ENCODE results near the gene ATP1B1. TPM values are rescaled to one million over a fixed set of nuclear protein-coding genes. Genes with fewer than 3 reads are reported as not detected.

ATP1B1 gene
- total and polyA plus RNA-seq, 2 of the 13 experiments (the other 11 are each of a cell fraction or from before 2014, with no cell fraction given) = 134 to 135 TPM

GRCh38 chr1:169102567-169102966 is 3.9 kb upstream of the ATP1B1 start (continued):
- TF ChIP-seq ZNF557 (CRISPR knock-in tag; IDR thresholded peaks at IDR 0.05) (0 out of 2 replicates have a peak, but pooled peaks have one; percentile 43), TEAD3 (CRISPR knock-in tag; optimal IDR thresholded peaks at IDR 0.05; ENCODE audit: borderline replicate concordance) (peak; percentile 94), HOXA3 (CRISPR knock-in tag; IDR thresholded peaks at IDR 0.05) (peak; percentile 55; the same call in 1 of the 2 replicates), ZNF17 (CRISPR knock-in tag; IDR thresholded peaks at IDR 0.05) (no peak), ZNF687 (CRISPR knock-in tag; IDR thresholded peaks at IDR 0.05) (peak; percentile 62), SALL2 (CRISPR knock-in tag; IDR thresholded peaks at IDR 0.05) (no peak), ZNF251 (CRISPR knock-in tag; IDR thresholded peaks at IDR 0.05) (no peak), ZNF574 (CRISPR knock-in tag; IDR thresholded peaks at IDR 0.05) (peak; percentile 21; the same call in 1 of the 2 replicates), ATF7 (IDR thresholded peaks at IDR 0.05) (no peak), ATF7 (CRISPR knock-in tag; IDR thresholded peaks at IDR 0.05) (no peak), POLR2AphosphoS5 (IDR thresholded peaks at IDR 0.05; ENCODE audit: low read depth, low read length) (no peak), MED1 (CRISPR knock-in tag; IDR thresholded peaks at IDR 0.05) (peak; percentile 56; the same call in 1 of the 2 replicates), NKX3-1 (CRISPR knock-in tag; IDR thresholded peaks at IDR 0.05) (no peak), ZNF841 (CRISPR knock-in tag; IDR thresholded peaks at IDR 0.05; ENCODE audit: borderline replicate concordance) (no peak), ZNF350 (CRISPR knock-in tag; IDR thresholded peaks at IDR 0.05; ENCODE audit: borderline replicate concordance, low read depth) (0 out of 2 replicates have a peak, but pooled peaks have one; percentile 16), RCOR2 (CRISPR knock-in tag; IDR thresholded peaks at IDR 0.05) (no peak), ELF4 (CRISPR knock-in tag; IDR thresholded peaks at IDR 0.05; ENCODE audit: borderline replicate concordance) (no peak), PAX8 (CRISPR knock-in tag; IDR thresholded peaks at IDR 0.05; ENCODE audit: borderline replicate concordance) (no peak), IRF2 (CRISPR knock-in tag; IDR thresholded peaks at IDR 0.05) (0 out of 2 replicates have a peak, but pooled peaks have one; percentile 31), ZNF547 (CRISPR knock-in tag; IDR thresholded peaks at IDR 0.05) (peak; percentile 43; the same call in 1 of the 2 replicates), ZNF253 (CRISPR knock-in tag; IDR thresholded peaks at IDR 0.05; ENCODE audit: borderline replicate concordance) (no peak), KMT2B (CRISPR knock-in tag; IDR thresholded peaks at IDR 0.05) (peak; percentile 31; the same call in 1 of the 2 replicates), SAP130 (CRISPR knock-in tag; IDR thresholded peaks at IDR 0.05; ENCODE audit: low read depth) (peak; percentile 74), TRIM22 (IDR thresholded peaks at IDR 0.05) (no peak)
